NCI-H128 (cell line): ENCODE measurements around the gene FYN.

ENCODE experiments used
- DNase-seq: peaks from one replicate; lab custom pipeline; 2025; ENCODE audit not compliant: unreplicated experiment; lab: John Stamatoyannopoulos, UW

FYN gene

GRCh38 chr6:111753573-111753972 is 119.7 kb downstream of the FYN start:
- no peak for DNase-seq

- DNase-seq: no peak
Measured at GRCh38 chr6:111752476-111752875, 120.8 kb downstream of the FYN start.

- DNase-seq: no peak
Measured at GRCh38 chr6:111750753-111751673, 122.2 kb downstream of the FYN start.

- DNase-seq: no peak
Measured at GRCh38 chr6:111750153-111750552, 123.1 kb downstream of the FYN start.

GRCh38 chr6:111748231-111748647 is 125.0 kb downstream of the FYN start:
- no peak for DNase-seq

- no peak for DNase-seq
Measured at GRCh38 chr6:111747829-111748228, 125.4 kb downstream of the FYN start.

- DNase-seq: no peak
Measured at GRCh38 chr6:111747396-111747795, 125.9 kb downstream of the FYN start.

- no peak for DNase-seq
Measured at GRCh38 chr6:111746983-111747382, 126.3 kb downstream of the FYN start.

GRCh38 chr6:111745636-111746035 is 127.6 kb downstream of the FYN start:
- no peak for DNase-seq

- no peak for DNase-seq
Measured at GRCh38 chr6:111745186-111745585, 128.1 kb downstream of the FYN start.

- no peak for DNase-seq
Measured at GRCh38 chr6:111743862-111744692, 129.2 kb downstream of the FYN start.

GRCh38 chr6:111743360-111743759 is 129.9 kb downstream of the FYN start:
- no peak for DNase-seq

GRCh38 chr6:111741177-111741952 is 131.9 kb downstream of the FYN start:
- DNase-seq: no peak

GRCh38 chr6:111740506-111740905 is 132.7 kb downstream of the FYN start:
- no peak for DNase-seq

GRCh38 chr6:111739257-111739696 is 134.0 kb downstream of the FYN start:
- no peak for DNase-seq

GRCh38 chr6:111738631-111739030 is 134.6 kb downstream of the FYN start:
- DNase-seq: no peak

- no peak for DNase-seq
Measured at GRCh38 chr6:111738156-111738555, 135.1 kb downstream of the FYN start.

GRCh38 chr6:111737065-111737521 is 136.2 kb downstream of the FYN start:
- DNase-seq: no peak

GRCh38 chr6:111736005-111736608 is 137.1 kb downstream of the FYN start:
- DNase-seq: no peak
